Measurements from ENCODE around the gene FUT7.

Gene FUT7

GRCh38 chr9:137030538-137031527 lies 1.1 kb downstream of the FUT7 start:
- peak; percentile 13 to 37 for DNase-seq

DNA sequence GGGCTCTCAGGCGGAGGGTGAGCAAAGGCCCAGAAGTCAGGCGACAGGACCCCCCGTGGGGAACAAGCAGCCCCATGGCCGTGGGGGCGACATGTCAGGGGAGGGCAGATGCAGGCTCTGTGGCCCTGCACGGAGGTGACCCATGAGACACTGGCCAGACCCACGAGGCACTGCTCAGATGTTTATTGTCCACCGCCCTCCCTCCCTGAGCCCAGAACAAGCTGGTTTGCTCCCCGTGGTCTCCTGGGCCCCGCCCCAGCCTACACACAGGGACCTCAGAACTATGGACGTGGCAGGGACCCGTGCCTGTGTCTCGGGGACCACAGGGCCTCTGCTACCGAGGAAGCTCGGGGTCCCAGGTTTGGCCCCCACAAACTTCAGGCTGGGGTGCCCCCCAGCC lies 1.9 kb downstream of the FUT7 start:
- no peak for DNase-seq

DNA sequence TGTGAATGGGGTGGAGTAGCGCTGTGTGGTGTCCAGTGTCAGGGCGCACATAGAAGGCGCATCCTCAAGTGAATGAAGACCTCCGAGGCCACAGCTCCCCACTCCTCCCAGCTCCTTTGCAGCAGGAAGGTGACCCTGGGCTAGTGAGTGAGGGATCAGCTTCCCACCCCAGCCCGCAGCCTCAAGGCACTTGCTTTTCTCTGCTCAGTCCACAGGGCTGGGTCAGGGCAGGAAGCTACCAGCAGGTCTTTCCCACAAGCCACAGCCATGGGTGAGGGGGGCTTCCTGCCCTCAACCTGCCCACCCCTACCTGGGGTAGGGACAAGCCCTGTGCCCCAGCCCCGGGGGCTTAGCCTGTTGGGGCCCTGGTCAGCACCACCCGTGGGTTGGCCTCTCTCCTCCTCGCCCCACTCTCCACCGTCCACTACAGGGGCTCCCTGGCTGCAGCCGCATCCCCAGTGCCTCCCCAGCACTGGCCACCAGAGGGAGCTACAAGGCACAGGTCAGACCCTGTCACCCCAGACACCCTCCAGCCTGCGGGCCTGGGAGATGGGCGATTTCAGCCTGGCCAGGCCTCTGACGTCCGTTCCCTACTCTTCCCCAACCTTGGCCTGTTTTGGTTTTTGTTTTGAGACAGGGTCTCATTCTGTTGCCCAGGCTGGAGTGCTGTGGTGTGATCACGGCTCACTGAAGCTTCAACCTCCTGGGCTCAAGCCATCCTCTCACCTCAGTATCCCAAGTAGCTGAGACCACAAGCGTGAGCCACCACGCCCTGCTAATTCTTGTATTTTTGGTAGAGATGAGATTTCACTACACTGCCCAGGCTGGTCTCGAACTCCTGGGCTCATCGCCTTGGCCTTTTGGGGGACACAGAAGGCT lies 2.6 kb downstream of the FUT7 start:
- peak; percentile 66 to 76 for DNase-seq

DNA sequence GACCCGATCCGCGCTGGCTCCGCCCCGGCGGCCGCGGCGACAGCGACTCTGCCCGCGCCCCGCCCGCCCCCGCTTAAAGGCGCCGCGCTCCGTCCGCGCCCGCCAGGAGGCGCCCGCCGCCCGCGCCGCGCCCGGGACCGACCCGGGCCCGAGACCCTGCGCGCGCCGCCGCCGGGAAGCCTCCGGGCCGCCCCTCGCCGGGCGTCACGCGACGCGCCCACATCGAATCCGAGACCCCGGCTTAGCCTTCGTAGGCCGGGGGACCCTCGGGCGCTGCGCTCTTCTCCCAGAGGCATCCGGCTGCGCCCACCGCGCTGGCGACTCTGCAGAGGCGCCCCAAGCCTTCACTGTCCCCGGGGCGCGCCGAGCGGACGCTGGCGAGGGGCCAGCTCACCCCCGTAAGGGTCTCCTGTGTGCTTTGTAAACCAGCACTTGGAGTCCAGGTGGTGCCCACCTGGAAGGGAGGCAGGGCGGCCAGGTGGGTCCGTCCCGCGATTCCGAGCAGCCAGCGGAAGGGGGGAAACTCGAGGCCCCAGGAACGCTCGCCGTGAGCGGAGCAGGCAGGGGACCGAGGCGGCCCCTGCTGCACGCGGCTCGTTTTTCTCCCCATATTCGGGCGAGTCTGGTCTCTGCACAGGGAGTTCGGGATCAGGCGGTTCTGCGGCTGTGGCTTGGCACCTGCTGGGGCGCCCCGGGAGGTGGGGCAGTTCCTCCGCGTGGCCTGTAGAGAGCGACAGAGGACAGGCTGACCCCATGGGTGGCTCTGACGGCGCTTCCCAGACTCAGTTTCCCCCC lies 3.4 kb downstream of the FUT7 start:
- DNase-seq, result peak; percentile 60 to 64

DNA sequence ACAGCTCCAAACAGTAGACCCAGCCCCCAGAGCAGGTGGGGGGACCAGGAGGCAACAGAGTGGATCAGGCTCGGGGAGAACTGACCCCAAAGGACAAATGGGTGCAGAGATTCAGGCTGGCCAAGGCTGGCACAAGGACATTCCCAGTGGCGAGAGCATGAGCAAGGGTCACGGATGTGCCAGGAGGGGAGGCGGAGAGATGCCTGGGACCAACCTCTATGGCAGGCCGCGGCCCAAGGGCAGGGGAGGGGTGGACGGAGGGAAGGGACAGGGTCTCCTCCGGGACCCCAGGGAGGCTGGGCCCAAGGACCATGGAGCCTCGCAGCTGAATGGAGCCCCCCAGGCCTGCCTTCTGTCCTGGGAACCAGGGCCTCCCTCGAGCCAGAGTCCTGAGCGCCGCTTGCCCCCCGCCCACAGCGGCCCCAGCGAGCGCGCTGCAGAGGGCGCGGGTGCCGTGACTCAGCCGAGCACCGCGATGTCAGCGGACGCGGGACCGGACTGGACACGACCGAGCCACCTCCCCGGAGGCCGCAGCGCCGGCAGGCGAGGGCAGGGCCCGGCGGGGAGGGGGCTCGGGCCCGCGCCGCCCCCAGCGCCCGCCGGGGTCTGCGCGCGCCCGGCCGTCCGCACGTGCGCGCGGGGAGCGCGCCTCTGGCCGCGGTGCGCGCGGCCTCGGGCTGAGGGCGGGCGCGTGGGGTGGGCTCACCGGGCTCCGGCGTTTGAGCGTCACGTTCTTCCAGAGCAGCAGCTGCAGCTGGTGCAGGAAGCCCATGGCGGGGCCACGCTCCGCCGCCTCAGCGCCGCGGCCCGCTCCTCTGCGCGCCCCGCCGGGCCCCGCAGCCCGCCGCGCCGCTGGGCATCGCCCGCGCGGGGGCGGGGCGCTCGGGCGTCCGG lies 4.3 kb downstream of the FUT7 start, which contains the start of gene ABCA2:
ABCA2 (minus strand) TSS at position 869 of the 894 bp plus-strand sequence; CDS start at position 772, 97 bp downstream.
- no peak for DNase-seq

- no peak for DNase-seq
Observed at GRCh38 chr9:137026828-137027227, 5.1 kb downstream of the FUT7 start.

DNA sequence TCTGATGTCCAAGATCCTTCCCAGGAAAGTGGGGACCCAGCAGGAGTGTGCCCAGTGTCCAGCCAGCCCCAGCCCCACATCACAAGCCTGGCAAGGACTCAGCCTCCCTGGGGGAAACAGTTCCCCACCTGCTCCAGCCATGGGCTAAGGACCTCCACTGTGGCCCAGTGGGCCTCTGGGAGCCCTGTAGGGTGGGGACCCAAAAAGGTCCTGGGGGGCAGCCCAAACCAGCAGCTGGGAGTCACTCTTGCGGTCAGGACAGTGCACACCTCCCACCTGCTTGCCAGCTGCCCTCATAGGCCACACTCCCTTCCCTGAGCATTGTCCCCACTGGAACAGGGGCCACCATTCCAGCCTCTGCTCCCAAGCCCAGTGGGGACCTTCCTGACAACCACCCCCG lies 5.5 kb downstream of the FUT7 start:
- no peak for DNase-seq

DNA sequence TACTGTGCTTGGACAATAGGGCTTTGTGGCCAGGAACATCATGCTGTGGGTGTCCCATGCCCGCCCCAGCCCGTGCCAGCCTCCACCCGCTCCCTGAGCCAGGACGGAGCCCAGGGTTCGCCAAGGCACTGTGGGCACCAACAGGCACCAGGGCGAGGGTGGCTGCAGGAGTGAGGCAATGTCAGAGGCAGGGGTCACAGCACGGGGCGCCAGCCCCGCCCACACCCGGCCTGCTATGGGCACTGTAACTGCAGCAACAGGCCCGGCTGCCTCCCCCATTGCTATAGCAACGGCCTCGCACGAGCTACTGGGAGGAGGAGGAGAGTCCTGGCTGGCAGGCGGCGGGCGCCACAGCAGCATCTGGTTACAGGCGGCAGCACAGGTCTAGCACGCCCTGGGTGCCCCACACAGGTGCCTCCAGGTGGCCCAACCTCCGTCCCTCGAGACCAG lies 6.3 kb downstream of the FUT7 start:
- no peak for DNase-seq

- no peak for DNase-seq
Observed at GRCh38 chr9:137023583-137023991, 8.3 kb downstream of the FUT7 start.

DNA sequence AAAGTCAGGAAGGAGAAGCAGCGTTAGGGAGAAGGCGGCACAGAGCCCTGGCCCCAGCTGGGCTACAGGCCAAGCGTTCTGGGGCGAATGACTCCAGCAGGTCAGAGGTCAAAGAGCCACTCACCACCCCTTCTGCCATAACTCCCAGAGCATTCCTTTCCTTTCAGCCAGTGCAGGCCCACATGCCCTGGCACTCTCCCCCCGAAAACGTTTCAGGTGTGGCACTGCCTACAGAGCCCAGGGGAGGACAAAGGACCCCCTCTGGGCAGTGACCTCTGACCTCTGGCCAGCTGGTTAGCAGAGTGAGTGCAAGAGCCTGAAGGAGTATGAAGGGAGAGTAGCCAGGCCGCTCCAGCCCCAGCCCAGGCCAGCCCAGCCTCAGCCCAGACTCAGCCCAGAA lies 8.7 kb downstream of the FUT7 start:
- no peak for DNase-seq

DNA sequence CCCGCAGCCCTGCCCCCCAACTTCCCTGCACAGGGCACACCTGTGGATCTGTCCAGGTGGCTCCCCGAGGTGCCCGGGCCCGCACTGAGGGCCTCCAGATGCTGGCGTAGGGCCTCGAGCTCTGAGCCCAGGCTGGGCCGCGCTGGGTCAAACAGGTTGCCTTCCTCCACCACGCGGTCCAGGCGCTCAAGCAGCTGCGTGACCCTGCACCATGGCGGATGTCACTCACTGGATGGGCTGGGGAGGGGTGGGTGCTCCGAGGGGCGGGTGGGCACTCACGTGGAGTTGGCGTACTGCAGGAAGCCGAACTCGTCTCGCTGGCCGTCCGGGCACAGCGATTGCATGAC lies 9.3 kb downstream of the FUT7 start:
- no peak for DNase-seq

- peak; percentile 67 to 78 for DNase-seq
Observed at GRCh38 chr9:137021979-137022661, 9.8 kb downstream of the FUT7 start.

DNA sequence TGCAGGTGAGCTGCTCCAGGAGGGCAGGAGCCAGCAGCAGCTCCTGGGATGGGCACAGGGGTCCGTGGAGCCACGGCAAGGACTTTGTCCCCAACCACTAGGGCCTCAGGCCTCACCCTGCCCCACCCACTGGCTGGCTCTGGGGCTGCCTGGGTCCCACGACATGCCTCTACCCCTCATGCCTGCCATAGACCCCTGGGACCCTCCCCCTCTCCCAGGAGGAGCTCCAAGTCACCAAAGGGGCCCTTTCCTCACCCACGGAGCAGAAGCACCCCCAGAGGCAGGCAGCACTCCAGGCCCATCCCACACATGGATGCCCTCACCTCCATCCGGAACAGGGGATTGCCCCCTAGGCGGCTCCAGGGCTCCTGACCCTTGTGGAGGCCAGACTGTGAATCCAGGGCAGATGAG lies 10.3 kb downstream of the FUT7 start:
- DNase-seq, result no peak

- DNase-seq, result no peak
Observed at GRCh38 chr9:137020771-137021567, 10.9 kb downstream of the FUT7 start.

DNA sequence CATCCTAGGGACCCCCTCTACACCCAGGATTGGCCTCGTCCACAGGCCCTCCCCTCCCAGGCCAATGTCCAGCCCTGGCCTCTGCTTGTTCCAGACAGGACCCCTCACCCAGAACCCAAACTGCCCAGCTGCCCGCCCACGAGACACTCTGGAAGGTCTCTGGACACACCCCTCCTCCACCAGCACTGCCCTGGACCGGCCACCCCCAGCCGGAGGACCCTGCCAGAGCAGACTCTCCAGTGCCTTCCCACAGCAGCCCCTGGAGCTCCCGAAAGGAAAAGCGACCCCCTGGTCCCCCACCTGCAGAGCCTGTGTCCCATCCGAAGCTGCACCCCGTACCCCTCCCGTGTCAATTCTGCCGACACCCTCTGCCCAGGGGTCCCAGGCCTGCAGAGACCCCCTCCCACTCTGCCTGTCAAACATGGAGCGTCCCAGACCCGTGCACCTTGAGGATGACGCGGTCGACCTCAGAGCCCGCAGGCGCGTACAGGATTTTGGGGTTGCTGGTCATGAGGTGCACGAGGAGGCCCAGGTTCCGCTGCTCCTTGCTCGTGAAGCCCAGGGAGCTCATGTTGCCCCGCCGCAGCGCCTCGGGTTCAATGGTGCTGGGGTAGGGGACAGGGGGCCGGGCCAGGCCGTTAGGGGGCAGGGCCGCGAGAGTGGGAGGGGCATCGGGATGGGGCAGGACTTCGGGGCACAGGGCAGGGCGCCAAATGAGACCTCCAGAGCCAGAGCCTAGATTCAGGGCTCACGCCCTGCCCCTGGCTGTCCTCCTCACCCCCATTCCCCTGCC lies 11.8 kb downstream of the FUT7 start:
- no peak for DNase-seq

DNA sequence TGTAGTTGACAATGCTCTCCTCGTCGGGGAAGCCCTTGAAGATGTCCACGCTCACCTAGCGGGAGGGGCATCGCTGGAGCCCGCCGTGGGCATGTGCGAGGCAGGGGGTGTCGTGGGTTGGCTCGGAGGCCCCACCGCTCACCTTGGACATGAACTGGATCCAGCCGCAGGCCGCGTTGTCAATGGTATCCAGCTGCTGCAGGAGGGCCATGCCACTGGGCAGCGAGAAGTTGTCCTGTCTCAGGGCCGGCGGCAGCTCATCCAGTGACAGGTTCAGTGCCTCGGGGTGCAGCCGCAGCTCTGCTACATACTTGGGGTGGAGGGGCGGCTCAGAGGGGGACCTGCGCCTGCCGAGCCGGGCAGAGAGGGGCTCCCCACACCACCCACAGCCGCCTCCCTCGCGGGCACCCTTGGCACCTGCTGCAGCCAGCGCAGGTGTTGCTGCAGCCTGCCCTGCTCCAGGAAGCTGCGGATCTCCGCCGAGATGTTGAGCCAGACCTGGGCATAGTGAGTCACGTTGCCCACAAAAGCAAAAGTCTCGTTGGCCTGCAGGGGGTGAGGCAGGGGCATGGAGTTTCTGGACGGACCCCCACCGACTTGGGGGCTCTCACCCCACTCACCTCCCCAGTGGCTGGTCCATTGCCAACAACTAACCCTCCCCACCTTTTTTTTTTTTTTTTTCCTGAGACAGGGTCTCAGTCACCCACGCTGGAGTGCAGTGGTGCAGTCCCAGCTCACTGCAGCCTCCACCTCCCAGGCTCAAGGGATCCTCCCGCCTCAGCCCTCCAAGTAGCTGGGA lies 12.9 kb downstream of the FUT7 start:
- DNase-seq, result no peak

DNA sequence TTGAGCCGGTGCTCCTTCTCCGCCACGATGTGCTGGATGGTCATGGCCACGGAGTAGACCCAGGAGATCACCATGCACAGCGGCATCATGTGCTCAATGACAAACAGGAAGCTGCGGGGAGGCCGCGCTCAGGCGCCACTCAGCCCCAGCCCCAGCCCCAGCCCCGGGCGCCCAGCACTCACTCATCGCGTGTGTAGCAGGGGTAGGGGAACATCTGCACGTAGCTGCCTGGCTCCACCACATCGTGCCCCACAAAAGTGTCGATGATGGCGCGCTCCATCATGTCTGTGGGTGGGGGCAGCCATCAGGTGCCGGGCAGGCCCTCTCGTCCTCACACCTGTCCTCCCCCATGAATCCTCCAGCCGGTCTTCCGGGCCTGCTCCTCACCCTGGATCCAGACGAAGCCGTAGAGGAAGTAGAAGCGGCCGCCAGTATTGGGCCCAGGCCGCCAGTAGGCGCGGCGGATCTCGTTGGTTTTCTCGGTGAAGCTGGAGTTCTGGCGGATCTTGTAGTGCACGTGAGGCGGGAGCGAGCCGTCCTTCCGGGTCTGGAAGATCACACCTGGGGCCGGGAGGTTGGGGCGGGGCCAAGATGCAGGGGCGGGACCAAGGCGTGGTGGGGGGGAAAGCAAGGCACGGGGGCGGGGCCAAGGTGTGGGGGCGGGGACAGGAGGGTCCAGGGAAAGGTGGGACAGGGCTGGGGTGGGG lies 13.9 kb downstream of the FUT7 start:
- no peak for DNase-seq

DNA sequence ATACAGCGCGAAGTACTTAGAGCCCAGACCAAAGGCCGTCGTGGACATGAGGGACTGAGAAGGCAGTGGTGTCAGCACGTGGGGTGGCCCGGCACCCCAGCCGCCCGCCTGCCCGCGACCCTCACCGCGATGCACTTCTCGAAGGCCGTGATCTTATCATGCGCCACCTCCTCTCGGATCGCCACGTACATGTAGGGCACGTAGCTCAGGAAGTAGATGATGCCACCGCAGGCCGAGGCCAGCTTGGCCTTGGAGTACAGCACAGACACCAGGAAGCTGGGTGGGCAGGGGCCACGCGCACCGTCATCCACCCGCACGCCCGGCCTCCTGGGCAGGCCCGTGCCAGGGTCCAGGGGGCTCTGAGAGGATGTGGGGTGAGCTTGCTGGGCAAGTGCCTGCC lies 14.8 kb downstream of the FUT7 start:
- DNase-seq, result no peak

Measured in activated CD4-positive, alpha-beta T cell treated with anti-CD3 and anti-CD28 coated beads for 4 hours (primary cell).